OCI-LY1 (cell line): ENCODE data around the gene PTPRG.

Experiments
- H2AFZ ChIP-seq: fragments of 200-600 bp; sonication (generic), shearing (Covaris generic); 2 replicates; pipeline ENCODE4 v1.6.0; 2014; ENCODE audit warnings: antibody characterized with exemption, mild to moderate bottlenecking, low read length
- H3F3A ChIP-seq: fragments of 200-600 bp; sonication (generic), shearing (Covaris generic); 2 replicates; pipeline ENCODE4 v1.6.0; 2014; ENCODE audit warnings: mild to moderate bottlenecking, antibody characterized with exemption, low read length, moderate library complexity; ENCODE audit not compliant: insufficient read depth
- H3K27ac ChIP-seq: fragments of 200-600 bp; sonication (generic); 2 replicates; pipeline ENCODE4 v1.5.1; 2014; ENCODE audit warnings: low read length, mixed run types, mild to moderate bottlenecking, low read depth; ENCODE audit not compliant: poor library complexity, severe bottlenecking
- H3K27me3 ChIP-seq: fragments of 200-600 bp; sonication (generic); 2 replicates; pipeline ENCODE4 v1.6.0; 2014; ENCODE audit warnings: antibody characterized with exemption, mild to moderate bottlenecking, low read length, moderate library complexity; ENCODE audit not compliant: insufficient read depth
- H3K36me3 ChIP-seq: fragments of 200-600 bp; sonication (generic); 2 replicates; pipeline ENCODE4 v1.6.1; 2014; ENCODE audit warnings: mild to moderate bottlenecking, antibody characterized with exemption, low read length, moderate library complexity, mixed read lengths; ENCODE audit not compliant: insufficient read depth
- H3K4me1 ChIP-seq: fragments of 200-600 bp; sonication (generic); 2 replicates; pipeline ENCODE4 v1.5.1; 2014; ENCODE audit warnings: mild to moderate bottlenecking, low read length, moderate library complexity; ENCODE audit not compliant: insufficient read depth, severe bottlenecking
- H3K4me2 ChIP-seq: fragments of 200-600 bp; sonication (generic), shearing (Covaris generic); 2 replicates; pipeline ENCODE4 v1.6.1; 2014; ENCODE audit warnings: low read length
- H3K4me3 ChIP-seq: fragments of 200-600 bp; sonication (generic); 2 replicates; pipeline ENCODE4 v1.5.1; 2014; ENCODE audit warnings: low read length, low read depth, mild to moderate bottlenecking, mixed read lengths; ENCODE audit not compliant: poor library complexity, severe bottlenecking
- H3K79me2 ChIP-seq: fragments of 200-600 bp; shearing (Covaris generic); 2 replicates; pipeline ENCODE4 v1.6.1; 2016; ENCODE audit warnings: mixed run types, low read length, mixed read lengths; ENCODE audit not compliant: insufficient read depth
- H3K9ac ChIP-seq: fragments of 200-600 bp; sonication (generic), shearing (Covaris generic); 2 replicates; pipeline ENCODE4 v1.6.1; 2014; ENCODE audit warnings: mild to moderate bottlenecking, low read length, mixed read lengths
- H3K9me2 ChIP-seq: fragments of 200-600 bp; sonication (generic), shearing (Covaris generic); 2 replicates; pipeline ENCODE4 v1.6.1; 2014; ENCODE audit warnings: low read depth, mild to moderate bottlenecking, low read length, mixed read lengths
- H3K9me3 ChIP-seq: fragments of 200-600 bp; shearing (Covaris generic); 2 replicates; pipeline ENCODE4 v1.6.1; 2014; ENCODE audit warnings: low read length, mixed read lengths
- H4K20me1 ChIP-seq: fragments of 200-600 bp; sonication (generic), shearing (Covaris generic); 2 replicates; pipeline ENCODE4 v1.6.0; 2016; ENCODE audit warnings: mild to moderate bottlenecking, low read length; ENCODE audit not compliant: insufficient read depth
- EZH2 ChIP-seq: fragments of 200-600 bp; sonication (generic), shearing (Covaris generic); IDR thresholded peaks from 2 replicates; pipeline ENCODE4 v1.8.0; 2017; ENCODE audit warnings: borderline replicate concordance, mixed run types, mild to moderate bottlenecking, antibody characterized with exemption, low read length, moderate library complexity, mixed read lengths
- TF ChIP-seq, protein P1 (sequence below): fragments of 200-600 bp; sonication (generic), shearing (Covaris generic); IDR thresholded peaks from 2 replicates; pipeline ENCODE4 v1.5.1; 2017; ENCODE audit warnings: mild to moderate bottlenecking, antibody characterized with exemption, low read length, moderate library complexity, mixed read lengths

The PTPRG gene

DNA sequence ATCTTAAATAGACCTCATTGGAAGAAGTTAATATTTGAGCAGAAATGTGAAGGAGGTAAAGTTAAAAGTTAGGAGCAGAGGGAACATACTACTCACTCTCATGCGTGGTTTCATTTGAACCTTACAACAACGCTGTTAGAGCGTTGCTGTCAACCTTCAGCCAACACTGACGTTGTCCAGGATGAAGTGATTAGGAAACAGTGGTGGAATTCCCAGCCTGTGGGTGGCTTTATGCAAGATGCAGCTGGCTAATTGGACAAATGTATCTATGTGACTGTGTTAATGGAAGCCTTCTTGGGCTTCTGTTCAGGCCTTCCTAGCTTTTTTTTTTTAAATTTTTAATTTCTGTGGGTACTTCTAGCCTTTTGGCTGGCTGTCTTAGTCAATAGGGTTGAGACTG is 40.5 kb downstream of the PTPRG start:
- no peaks in the 10 kb centered on the region for H3K4me1 ChIP-seq
- no peaks in the 10 kb centered on the region for H3K36me3 ChIP-seq
- H3K4me3 ChIP-seq = no peak overlapping the region
- no peaks in the 10 kb centered on the region for H3K79me2 ChIP-seq
- no peaks in the 10 kb centered on the region for H3F3A ChIP-seq
- no peak overlapping the region for H3K9ac ChIP-seq
- no peak overlapping the region for H2AFZ ChIP-seq
- H3K27ac ChIP-seq = no peak overlapping the region
- no peaks in the 10 kb centered on the region for H3K27me3 ChIP-seq
- no peaks in the 10 kb centered on the region for H3K9me3 ChIP-seq
- H3K4me2 ChIP-seq = no peak overlapping the region
- H3K9me2 ChIP-seq = no peaks in the 10 kb centered on the region
- TF ChIP-seq EZH2 = no peak
- TF ChIP-seq, protein P1, sequence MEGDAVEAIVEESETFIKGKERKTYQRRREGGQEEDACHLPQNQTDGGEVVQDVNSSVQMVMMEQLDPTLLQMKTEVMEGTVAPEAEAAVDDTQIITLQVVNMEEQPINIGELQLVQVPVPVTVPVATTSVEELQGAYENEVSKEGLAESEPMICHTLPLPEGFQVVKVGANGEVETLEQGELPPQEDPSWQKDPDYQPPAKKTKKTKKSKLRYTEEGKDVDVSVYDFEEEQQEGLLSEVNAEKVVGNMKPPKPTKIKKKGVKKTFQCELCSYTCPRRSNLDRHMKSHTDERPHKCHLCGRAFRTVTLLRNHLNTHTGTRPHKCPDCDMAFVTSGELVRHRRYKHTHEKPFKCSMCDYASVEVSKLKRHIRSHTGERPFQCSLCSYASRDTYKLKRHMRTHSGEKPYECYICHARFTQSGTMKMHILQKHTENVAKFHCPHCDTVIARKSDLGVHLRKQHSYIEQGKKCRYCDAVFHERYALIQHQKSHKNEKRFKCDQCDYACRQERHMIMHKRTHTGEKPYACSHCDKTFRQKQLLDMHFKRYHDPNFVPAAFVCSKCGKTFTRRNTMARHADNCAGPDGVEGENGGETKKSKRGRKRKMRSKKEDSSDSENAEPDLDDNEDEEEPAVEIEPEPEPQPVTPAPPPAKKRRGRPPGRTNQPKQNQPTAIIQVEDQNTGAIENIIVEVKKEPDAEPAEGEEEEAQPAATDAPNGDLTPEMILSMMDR = no peak
- no peaks in the 10 kb centered on the region for H4K20me1 ChIP-seq

DNA sequence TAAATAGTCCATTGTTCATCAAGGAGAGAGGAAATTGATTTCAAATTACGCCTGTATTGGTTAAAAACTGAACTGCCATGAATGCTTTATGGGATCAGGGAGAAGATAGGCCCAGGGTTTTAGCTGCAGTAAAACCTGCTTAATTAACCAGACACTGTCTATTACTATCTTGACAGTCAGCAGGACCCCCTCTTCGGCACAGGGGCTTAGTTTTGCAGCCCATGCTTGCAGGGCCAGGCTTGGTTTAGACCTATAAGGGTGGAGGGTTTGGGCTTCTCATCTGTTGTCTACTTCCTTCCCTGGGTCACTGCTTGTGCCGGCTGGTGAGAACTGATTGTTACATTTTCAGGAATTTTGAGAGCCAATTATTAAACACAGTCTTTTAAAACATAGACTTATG is 41.1 kb downstream of the PTPRG start:
- no peak for TF ChIP-seq EZH2
- TF ChIP-seq, protein P1 = no peak
- Histone ChIP-seq H3K79me2 (no peaks in the 10 kb centered on the region), H3K4me2 (no peak overlapping the region), H3F3A (no peaks in the 10 kb centered on the region), H3K4me1 (no peaks in the 10 kb centered on the region), H3K36me3 (no peaks in the 10 kb centered on the region), H3K9me3 (no peaks in the 10 kb centered on the region), H3K9ac (no peak overlapping the region), H3K27me3 (no peaks in the 10 kb centered on the region), H4K20me1 (no peaks in the 10 kb centered on the region), H3K27ac (no peak overlapping the region), H2AFZ (no peak overlapping the region), H3K9me2 (no peaks in the 10 kb centered on the region), H3K4me3 (no peak overlapping the region)

DNA sequence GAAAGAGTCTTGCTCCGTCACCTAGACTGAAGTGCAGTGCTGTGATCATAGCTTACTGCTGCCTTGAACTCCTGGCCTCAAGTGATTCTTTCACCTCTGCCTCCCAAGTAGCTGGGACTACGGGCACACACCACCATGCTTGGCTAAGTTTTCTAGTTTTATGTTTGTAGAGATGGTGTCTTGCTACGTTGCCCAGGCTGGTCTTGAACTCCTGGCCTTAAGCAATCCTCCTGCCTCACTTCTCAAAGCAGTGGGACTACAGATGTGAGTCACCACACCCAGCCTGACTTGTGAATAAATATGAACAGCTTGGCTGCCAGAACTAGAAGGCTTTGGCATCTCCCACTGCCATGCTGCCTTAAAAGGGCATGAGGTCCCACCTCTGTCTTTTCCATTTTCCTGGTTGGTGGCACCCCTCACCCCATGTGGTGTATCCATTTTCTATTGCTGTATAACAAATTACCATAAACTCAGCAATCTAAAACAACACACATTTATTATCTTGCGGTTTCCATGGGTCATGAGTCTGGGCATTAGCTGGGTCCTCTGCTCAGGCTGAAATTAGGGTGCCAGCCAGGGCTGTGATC is 44.3 kb downstream of the PTPRG start:
- no peaks in the 10 kb centered on the region for H3K9me3 ChIP-seq
- no peaks in the 10 kb centered on the region for H4K20me1 ChIP-seq
- H3K36me3 ChIP-seq = no peaks in the 10 kb centered on the region
- H3F3A ChIP-seq = no peaks in the 10 kb centered on the region
- H3K4me3 ChIP-seq = no peak overlapping the region
- H3K9me2 ChIP-seq = no peaks in the 10 kb centered on the region
- H3K4me2 ChIP-seq = no peak overlapping the region
- TF ChIP-seq, protein P1 = no peak
- TF ChIP-seq EZH2 = no peak
- no peak overlapping the region for H2AFZ ChIP-seq
- H3K79me2 ChIP-seq = no peaks in the 10 kb centered on the region
- H3K9ac ChIP-seq = no peak overlapping the region
- H3K27ac ChIP-seq = no peak overlapping the region
- no peaks in the 10 kb centered on the region for H3K4me1 ChIP-seq
- H3K27me3 ChIP-seq = no peaks in the 10 kb centered on the region
